ENCODE measurements around the gene ENOX2. TPM values are rescaled to one million over a fixed set of nuclear protein-coding genes. Genes with fewer than 3 reads are reported as not detected.

The ENOX2 gene
- total and polyA plus RNA-seq, 2 of the 13 experiments (the other 11 are each of a cell fraction or from before 2014, with no cell fraction given): 5.9 to 8.5 TPM

DNA sequence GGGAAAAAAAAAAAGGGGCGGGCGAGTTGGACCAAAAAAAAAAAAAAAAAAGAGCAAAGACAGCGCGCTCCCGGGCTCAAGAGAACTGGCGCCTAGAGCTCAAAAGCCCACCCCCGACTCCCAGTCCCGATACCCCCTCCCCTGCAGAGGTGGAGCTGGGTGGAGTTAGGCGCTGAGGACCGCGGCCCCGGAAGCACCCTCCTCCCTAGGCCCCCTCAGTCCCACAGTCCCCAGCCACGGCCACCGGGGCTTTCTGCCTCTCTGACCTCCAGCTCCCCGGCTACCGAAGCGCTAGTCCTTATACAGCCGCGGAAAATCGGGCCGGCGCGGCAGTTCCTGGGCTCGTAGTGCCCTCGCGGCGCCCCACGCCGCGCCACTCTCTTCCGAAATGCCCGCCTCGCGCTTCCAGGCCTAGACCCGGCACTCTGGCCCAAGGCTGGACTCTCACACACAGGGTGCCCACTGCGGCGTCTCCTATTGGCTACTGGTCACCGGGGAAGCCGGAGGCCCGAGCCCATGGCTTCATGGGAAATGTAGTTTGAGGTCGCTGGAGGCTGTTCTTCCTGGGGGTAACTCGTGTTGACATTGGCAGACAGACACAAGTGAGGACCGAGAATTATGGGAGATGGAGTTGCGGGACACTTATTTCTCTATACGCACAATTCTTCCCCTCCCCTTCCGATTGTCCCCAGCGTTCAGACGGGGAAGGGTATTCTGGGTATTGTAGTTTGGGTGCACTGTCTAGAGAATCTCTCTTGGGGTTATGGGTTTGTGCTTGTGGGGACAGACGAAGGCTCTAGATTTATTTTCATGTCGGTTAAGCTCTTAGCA lies at the start of gene ENOX2 (continued):
- TF ChIP-seq, protein P1, sequence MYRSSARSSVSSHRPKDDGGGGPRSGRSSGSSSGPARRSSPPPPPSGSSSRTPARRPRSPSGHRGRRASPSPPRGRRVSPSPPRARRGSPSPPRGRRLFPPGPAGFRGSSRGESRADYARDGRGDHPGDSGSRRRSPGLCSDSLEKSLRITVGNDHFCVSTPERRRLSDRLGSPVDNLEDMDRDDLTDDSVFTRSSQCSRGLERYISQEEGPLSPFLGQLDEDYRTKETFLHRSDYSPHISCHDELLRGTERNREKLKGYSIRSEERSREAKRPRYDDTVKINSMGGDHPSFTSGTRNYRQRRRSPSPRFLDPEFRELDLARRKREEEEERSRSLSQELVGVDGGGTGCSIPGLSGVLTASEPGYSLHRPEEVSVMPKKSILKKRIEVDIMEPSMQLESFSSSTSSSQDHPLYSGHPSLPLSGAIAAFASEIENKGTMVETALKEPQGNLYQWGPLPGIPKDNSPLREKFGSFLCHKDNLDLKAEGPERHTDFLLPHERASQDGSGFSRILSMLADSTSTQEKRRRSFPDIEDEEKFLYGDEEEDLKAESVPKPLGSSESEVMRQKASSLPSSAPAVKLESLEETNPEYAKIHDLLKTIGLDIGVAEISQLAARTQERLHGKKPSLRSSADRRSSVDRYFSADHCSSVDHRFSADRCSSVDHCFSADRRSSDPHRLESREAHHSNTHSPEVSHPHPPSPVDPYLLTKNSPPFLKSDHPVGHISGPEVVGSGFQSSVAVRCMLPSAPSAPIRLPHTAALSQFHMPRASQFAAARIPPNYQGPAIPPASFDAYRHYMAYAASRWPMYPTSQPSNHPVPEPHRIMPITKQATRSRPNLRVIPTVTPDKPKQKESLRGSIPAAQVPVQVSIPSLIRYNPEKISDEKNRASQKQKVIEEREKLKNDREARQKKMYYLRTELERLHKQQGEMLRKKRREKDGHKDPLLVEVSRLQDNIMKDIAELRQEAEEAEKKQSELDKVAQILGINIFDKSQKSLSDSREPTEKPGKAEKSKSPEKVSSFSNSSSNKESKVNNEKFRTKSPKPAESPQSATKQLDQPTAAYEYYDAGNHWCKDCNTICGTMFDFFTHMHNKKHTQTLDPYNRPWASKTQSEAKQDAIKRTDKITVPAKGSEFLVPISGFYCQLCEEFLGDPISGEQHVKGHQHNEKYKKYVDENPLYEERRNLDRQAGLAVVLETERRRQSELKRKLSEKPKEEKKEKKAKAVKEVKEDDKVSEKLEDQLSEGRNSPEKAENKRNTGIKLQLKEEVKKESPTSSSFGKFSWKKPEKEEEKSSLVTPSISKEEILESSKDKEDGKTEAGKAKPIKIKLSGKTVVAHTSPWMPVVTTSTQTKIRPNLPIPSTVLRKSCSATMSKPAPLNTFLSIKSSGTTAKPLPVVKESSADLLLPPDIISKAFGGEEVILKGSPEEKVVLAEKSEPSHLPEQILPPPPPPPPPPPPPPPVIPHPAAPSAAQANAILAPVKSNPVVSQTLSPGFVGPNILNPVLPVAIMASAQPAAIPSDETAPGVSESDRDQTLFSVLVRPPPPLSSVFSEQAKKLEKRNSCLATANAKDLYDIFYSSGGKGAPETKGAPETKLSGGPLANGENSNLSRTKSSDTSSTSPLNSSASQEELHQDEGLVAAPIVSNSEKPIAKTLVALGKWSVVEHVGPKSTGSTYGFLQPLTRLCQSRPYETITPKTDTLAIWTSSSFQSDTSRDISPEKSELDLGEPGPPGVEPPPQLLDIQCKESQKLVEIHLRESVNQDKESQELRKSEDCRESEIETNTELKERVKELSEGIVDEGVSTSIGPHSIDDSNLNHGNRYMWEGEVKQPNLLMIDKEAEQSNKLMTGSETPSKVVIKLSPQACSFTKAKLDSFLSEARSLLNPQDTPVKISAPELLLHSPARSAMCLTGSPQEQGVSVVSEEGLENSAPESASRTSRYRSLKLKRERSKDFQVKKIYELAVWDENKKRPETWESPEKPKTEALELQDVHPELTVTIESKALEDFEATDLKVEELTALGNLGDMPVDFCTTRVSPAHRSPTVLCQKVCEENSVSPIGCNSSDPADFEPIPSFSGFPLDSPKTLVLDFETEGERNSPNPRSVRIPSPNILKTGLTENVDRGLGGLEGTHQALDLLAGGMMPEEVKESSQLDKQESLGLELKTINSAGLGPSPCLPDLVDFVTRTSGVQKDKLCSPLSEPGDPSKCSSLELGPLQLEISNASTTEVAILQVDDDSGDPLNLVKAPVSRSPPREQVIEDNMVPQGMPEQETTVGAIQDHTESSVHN (CRISPR knock-in tag; IDR thresholded peaks at IDR 0.05): no peak
- peak; percentile 99 for TF ChIP-seq ZFX (CRISPR knock-in tag; IDR thresholded peaks at IDR 0.05; ENCODE audit: low read depth)
- TF ChIP-seq HMG20A (CRISPR knock-in tag; IDR thresholded peaks at IDR 0.05; ENCODE audit: borderline replicate concordance): no peak
- 0 out of 2 replicates have a peak, but pooled peaks have one; percentile 49 for TF ChIP-seq ZNF772 (CRISPR knock-in tag; IDR thresholded peaks at IDR 0.05)
- TF ChIP-seq KLF16 (CRISPR knock-in tag; IDR thresholded peaks at IDR 0.05): peak in 1 of 2 experiments; percentile 25; a peak in 1 of 4 replicates
- TF ChIP-seq, protein P2, sequence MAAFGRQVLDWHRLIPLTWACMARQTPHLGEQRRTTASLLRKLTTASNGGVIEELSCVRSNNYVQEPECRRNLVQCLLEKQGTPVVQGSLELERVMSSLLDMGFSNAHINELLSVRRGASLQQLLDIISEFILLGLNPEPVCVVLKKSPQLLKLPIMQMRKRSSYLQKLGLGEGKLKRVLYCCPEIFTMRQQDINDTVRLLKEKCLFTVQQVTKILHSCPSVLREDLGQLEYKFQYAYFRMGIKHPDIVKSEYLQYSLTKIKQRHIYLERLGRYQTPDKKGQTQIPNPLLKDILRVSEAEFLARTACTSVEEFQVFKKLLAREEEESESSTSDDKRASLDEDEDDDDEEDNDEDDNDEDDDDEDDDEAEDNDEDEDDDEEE (CRISPR knock-in tag; IDR thresholded peaks at IDR 0.05): no peak
- no peak for TF ChIP-seq SIX4 (CRISPR knock-in tag; IDR thresholded peaks at IDR 0.05)
- peak; percentile 84 for TF ChIP-seq NFYB (CRISPR knock-in tag; IDR thresholded peaks at IDR 0.05)
- no peak for TF ChIP-seq ETV6 (CRISPR knock-in tag; conservative IDR thresholded peaks at IDR 0.05)
- TF ChIP-seq, protein P3, sequence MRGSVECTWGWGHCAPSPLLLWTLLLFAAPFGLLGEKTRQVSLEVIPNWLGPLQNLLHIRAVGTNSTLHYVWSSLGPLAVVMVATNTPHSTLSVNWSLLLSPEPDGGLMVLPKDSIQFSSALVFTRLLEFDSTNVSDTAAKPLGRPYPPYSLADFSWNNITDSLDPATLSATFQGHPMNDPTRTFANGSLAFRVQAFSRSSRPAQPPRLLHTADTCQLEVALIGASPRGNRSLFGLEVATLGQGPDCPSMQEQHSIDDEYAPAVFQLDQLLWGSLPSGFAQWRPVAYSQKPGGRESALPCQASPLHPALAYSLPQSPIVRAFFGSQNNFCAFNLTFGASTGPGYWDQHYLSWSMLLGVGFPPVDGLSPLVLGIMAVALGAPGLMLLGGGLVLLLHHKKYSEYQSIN (CRISPR knock-in tag; IDR thresholded peaks at IDR 0.05; ENCODE audit: borderline replicate concordance): no peak
- TF ChIP-seq HNF4G (IDR thresholded peaks at IDR 0.05; ENCODE audit: borderline replicate concordance, low read depth, low read length): no peak
- no peak for TF ChIP-seq HNF4G (CRISPR knock-in tag; IDR thresholded peaks at IDR 0.05; ENCODE audit: borderline replicate concordance, low read depth)
- peak; percentile 22; the same call in 1 of the 2 replicates for TF ChIP-seq TBX2 (CRISPR knock-in tag; IDR thresholded peaks at IDR 0.05; ENCODE audit: borderline replicate concordance)
- no peak for TF ChIP-seq ZNF75D (CRISPR knock-in tag; IDR thresholded peaks at IDR 0.05; ENCODE audit: borderline replicate concordance)
- no peak for TF ChIP-seq ZMYM2 (CRISPR knock-in tag; IDR thresholded peaks at IDR 0.05)
- no peak for TF ChIP-seq RXRA (CRISPR knock-in tag; IDR thresholded peaks at IDR 0.05)
- no peak for TF ChIP-seq ZNF44 (CRISPR knock-in tag; IDR thresholded peaks at IDR 0.05)
- no peak for TF ChIP-seq NFATC3 (CRISPR knock-in tag; IDR thresholded peaks at IDR 0.05)
- no peak for TF ChIP-seq MXD4 (CRISPR knock-in tag; IDR thresholded peaks at IDR 0.05)
- TF ChIP-seq MXI1 (IDR thresholded peaks at IDR 0.05; ENCODE audit: borderline replicate concordance, low read depth, low read length): 0 out of 3 replicates have a peak, but pooled peaks have one; percentile 50

Data from HepG2 (cell line).